GM12865 (cell line): ENCODE measurements around the gene RCOR2.

Source experiments
- DNase-seq: peaks from one replicate; pipeline ENCODE4 v3.0.0; 2010; ENCODE audit warnings: low read depth
- H3K4me3 ChIP-seq: 2 replicates; pipeline ENCODE4 v1.5.1; 2011; ENCODE audit warnings: mild to moderate bottlenecking, low read depth, low read length, control low read depth
- CTCF ChIP-seq: IDR thresholded peaks from 2 replicates; pipeline ENCODE4 v1.5.1; 2011; ENCODE audit warnings: low read length, control low read depth, low read depth, inconsistent platforms; ENCODE audit not compliant: insufficient read depth; ENCODE audit errors: missing control alignments

Gene RCOR2

GRCh38 chr11:63951779-63952536 lies 35.0 kb upstream of the RCOR2 start:
- peak; percentile 87 for DNase-seq
- no peak for TF ChIP-seq CTCF
- peak overlapping the region; percentile 19 for H3K4me3 ChIP-seq

- H3K4me3 ChIP-seq: no peak overlapping the region
- peak; percentile 60 for DNase-seq
- TF ChIP-seq CTCF: peak; percentile 44
Measured at GRCh38 chr11:63945477-63946163, 28.7 kb upstream of the RCOR2 start.

GRCh38 chr11:63944987-63945386 lies 28.0 kb upstream of the RCOR2 start:
- no peak for TF ChIP-seq CTCF
- no peak overlapping the region for H3K4me3 ChIP-seq
- no peak for DNase-seq

GRCh38 chr11:63942803-63943202 lies 25.8 kb upstream of the RCOR2 start:
- no peak for DNase-seq
- H3K4me3 ChIP-seq: no peak overlapping the region
- no peak for TF ChIP-seq CTCF

GRCh38 chr11:63941901-63942300 lies 24.9 kb upstream of the RCOR2 start:
- no peak for DNase-seq
- no peak for TF ChIP-seq CTCF

GRCh38 chr11:63940786-63941185 lies 23.8 kb upstream of the RCOR2 start:
- DNase-seq: no peak
- no peak overlapping the region for H3K4me3 ChIP-seq
- TF ChIP-seq CTCF: no peak

More at GRCh38 chr11:63941901-63942300, 24.9 kb upstream of the RCOR2 start:
- H3K4me3 ChIP-seq: no peak overlapping the region
